K562 (cell line): Measurements from ENCODE around the gene SDS. TPM values are rescaled to one million over a fixed set of nuclear protein-coding genes. Genes with fewer than 3 reads are reported as not detected.

Experiments used
- BRD9 ChIP-seq: fragments of 450-650 bp; IDR thresholded peaks from 2 replicates; pipeline ENCODE4 v1.6.1; 2018; ENCODE audit warnings: low read depth; ENCODE audit not compliant: partially characterized antibody
- C11orf30 ChIP-seq: fragments of 450-650 bp; IDR thresholded peaks from 2 replicates; pipeline ENCODE4 v1.6.1; 2016; ENCODE audit warnings: low read depth, mild to moderate bottlenecking
- CBFA2T2 ChIP-seq: fragments of 450-650 bp; conservative IDR thresholded peaks from 2 replicates; pipeline ENCODE4 v1.6.1; 2017; ENCODE audit warnings: mild to moderate bottlenecking
- CBFA2T3 ChIP-seq: fragments of 450-650 bp; IDR thresholded peaks from 2 replicates; pipeline ENCODE4 v1.6.1; 2017
- CREB1 ChIP-seq, 2 experiments: sonication (generic) in 1 of 2; formaldehyde crosslinking in 1 of 2; IDR thresholded peaks; 2 replicates each; pipeline versions ENCODE4 v1.6.1 to v1.8.0; 2012 to 2022; ENCODE audit warnings: inconsistent platforms in 1 of 2, mild to moderate bottlenecking in 1 of 2, missing genetic modification reagents in 1 of 2, moderate library complexity in 1 of 2
- CREM ChIP-seq: IDR thresholded peaks from 2 replicates; pipeline ENCODE4 v1.6.1; 2014; ENCODE audit warnings: antibody characterized with exemption, low read depth
- IRF1 ChIP-seq: sonication (generic); formaldehyde crosslinking; IDR thresholded peaks from 2 replicates; pipeline ENCODE4 v1.8.0; 2022; ENCODE audit warnings: missing genetic modification reagents, mild to moderate bottlenecking, borderline replicate concordance
- KLF6 ChIP-seq: fragments of 250-450 bp; sonication (Bioruptor Pico); IDR thresholded peaks from 2 replicates; pipeline ENCODE4 v1.4.0; 2020; ENCODE audit warnings: mild to moderate bottlenecking, moderate library complexity, borderline replicate concordance
- NFIC ChIP-seq: fragments of 450-650 bp; IDR thresholded peaks from 2 replicates; pipeline ENCODE4 v1.6.1; 2017; ENCODE audit warnings: mild to moderate bottlenecking, inconsistent platforms
- NFYB ChIP-seq: IDR thresholded peaks from 2 replicates; pipeline ENCODE4 v1.6.1; 2011; ENCODE audit warnings: mild to moderate bottlenecking, moderate library complexity; ENCODE audit not compliant: insufficient read length; ENCODE audit errors: extremely low read depth
- PHF21A ChIP-seq: fragments of 450-650 bp; IDR thresholded peaks from 2 replicates; pipeline ENCODE4 v1.6.1; 2017; ENCODE audit warnings: low read depth, borderline replicate concordance
- PKNOX1 ChIP-seq: fragments of 450-650 bp; IDR thresholded peaks from 2 replicates; pipeline ENCODE4 v1.6.1; 2016
- PYGO2 ChIP-seq: fragments of 450-650 bp; IDR thresholded peaks from 2 replicates; pipeline ENCODE4 v1.6.1; 2016; ENCODE audit warnings: mild to moderate bottlenecking, missing genetic modification characterization, moderate library complexity, missing compliant biosample characterization
- SMARCE1 ChIP-seq: fragments of 450-650 bp; IDR thresholded peaks from 2 replicates; pipeline ENCODE4 v1.7.1; 2016; ENCODE audit warnings: mild to moderate bottlenecking
- TEAD4 ChIP-seq, 2 experiments: sonication (generic) in 1 of 2; formaldehyde crosslinking in 1 of 2; IDR thresholded peaks; 2 replicates each; pipeline versions ENCODE4 v1.6.1 to v1.8.0; 2012 to 2022; ENCODE audit warnings: borderline replicate concordance in 1 of 2, inconsistent platforms in 1 of 2, low read length in 1 of 2, mild to moderate bottlenecking in 1 of 2, missing genetic modification reagents in 1 of 2
- TOE1 ChIP-seq, 2 experiments: fragments of 450-650 bp in 1 of 2; sonication (generic) in 1 of 2; formaldehyde crosslinking in 1 of 2; IDR thresholded peaks; 2 replicates each; pipeline versions ENCODE4 v1.7.1 to v1.8.0; 2016 to 2022; ENCODE audit warnings: borderline replicate concordance in 2 of 2, mild to moderate bottlenecking in 2 of 2, antibody characterized with exemption in 1 of 2, inconsistent platforms in 1 of 2, low read depth in 1 of 2, missing genetic modification reagents in 1 of 2, moderate library complexity in 1 of 2
- USF1 ChIP-seq: sonication (generic); formaldehyde crosslinking; IDR thresholded peaks from 2 replicates; pipeline ENCODE4 v1.9.0; 2022; ENCODE audit warnings: mild to moderate bottlenecking, missing genetic modification reagents
- ZBTB2 ChIP-seq: fragments of 450-650 bp; IDR thresholded peaks from 2 replicates; pipeline ENCODE4 v1.6.1; 2016; ENCODE audit warnings: antibody characterized with exemption
- ZBTB8A ChIP-seq: fragments of 450-650 bp; IDR thresholded peaks from 2 replicates; pipeline ENCODE4 v1.6.1; 2018; ENCODE audit warnings: mild to moderate bottlenecking, moderate library complexity; ENCODE audit not compliant: partially characterized antibody
- ZNF140 ChIP-seq: fragments of 250-450 bp; sonication (Bioruptor Pico); IDR thresholded peaks from 2 replicates; pipeline ENCODE4 v1.8.0; 2021; ENCODE audit warnings: moderate library complexity, mild to moderate bottlenecking, inconsistent platforms
- ZNF165 ChIP-seq: fragments of 250-450 bp; sonication (Bioruptor Pico); IDR thresholded peaks from 2 replicates; pipeline ENCODE4 v1.4.0; 2020; ENCODE audit warnings: borderline replicate concordance
- ZNF224 ChIP-seq: sonication (generic); formaldehyde crosslinking; IDR thresholded peaks from 2 replicates; pipeline ENCODE4 v1.8.0; 2022; ENCODE audit warnings: mild to moderate bottlenecking, missing genetic modification reagents
- ZNF551 ChIP-seq: fragments of 250-450 bp; sonication (Bioruptor Pico); IDR thresholded peaks from 2 replicates; pipeline ENCODE4 v1.5.0; 2021; ENCODE audit warnings: mild to moderate bottlenecking, moderate library complexity
- polyA plus RNA-seq, 8 experiments: library from polyadenylated mRNA; depleted of rRNA in 4 of 8; stranded (reverse) in 5 of 8; unstranded in 3 of 8; fragments of >200 nt; fragmentation: Nextera tagmentation in 2 of 8; fragmentation: Illumina TruSeq in 1 of 8; extraction: Ambion mirVana in 2 of 8; extraction: Trizol in 1 of 8; gene quantifications; 2 replicates each; pipeline versions ENCODE4 v1.2.1 to v1.2.3, GENCODE V29; 2011 to 2014; ENCODE audit warnings: inconsistent platforms in 1 of 8, missing spikeins in 1 of 8
- total RNA-seq, 7 experiments: library from RNA; depleted of rRNA in 6 of 7; stranded (reverse); fragments of >200 nt in 6 of 7; fragmentation: Illumina TruSeq in 2 of 7; extraction: Trizol in 2 of 7; gene quantifications; 2 replicates each; pipeline versions ENCODE4 v1.2.1 to v1.2.3, GENCODE V29; 2011 to 2021; ENCODE audit warnings: low replicate concordance in 1 of 7

The SDS gene
- total and polyA plus RNA-seq, 9 of the 15 experiments (the other 6 are each of a cell fraction or from before 2014, with no cell fraction given): 0.07 to 1.1 (median 0.12) TPM; not detected in 1

GRCh38 chr12:113416091-113416754 is 12.5 kb upstream of the SDS start (continued):
- TF ChIP-seq TEAD4 (IDR thresholded peaks at IDR 0.05; ENCODE audit: low read length) (no peak), TEAD4 (CRISPR knock-in tag; IDR thresholded peaks at IDR 0.05; ENCODE audit: borderline replicate concordance) (no peak), TOE1 (IDR thresholded peaks at IDR 0.05; ENCODE audit: borderline replicate concordance) (peak; percentile 73; the same call in 1 of the 2 replicates), TOE1 (CRISPR knock-in tag; IDR thresholded peaks at IDR 0.05; ENCODE audit: borderline replicate concordance, low read depth) (no peak), CBFA2T3 (peak; percentile 26; the same call in 1 of the 2 replicates), ZNF224 (no peak), ZBTB2 (no peak), PYGO2 (tag) (0 out of 2 replicates have a peak, but pooled peaks have one; percentile 28), CREM (0 out of 2 replicates have a peak, but pooled peaks have one; percentile 4), CREB1 (IDR thresholded peaks at IDR 0.05) (no peak), CREB1 (CRISPR knock-in tag; IDR thresholded peaks at IDR 0.05) (no peak), NFYB (no peak), C11orf30 (peak; percentile 63), ZNF165 (no peak), IRF1 (CRISPR knock-in tag) (no peak), CBFA2T2 (peak; percentile 27), USF1 (CRISPR knock-in tag) (peak; percentile 83), ZNF140 (no peak), PKNOX1 (peak; percentile 61; the same call in 1 of the 2 replicates), NFIC (no peak), ZNF551 (no peak), KLF6 (CRISPR knock-in tag) (no peak), ZBTB8A (no peak), BRD9 (no peak), PHF21A (no peak), SMARCE1 (0 out of 2 replicates have a peak, but pooled peaks have one; percentile 60)
